Activated CD4-positive, CD25-positive, alpha-beta regulatory T cell treated with anti-CD3 and anti-CD28 coated beads, Interleukin-2, amount 50 U/mL, for 16 hours (primary cell): Measurements from ENCODE around the gene CLEC19A.
"Not testable (repeated sequence)": the region's sequence is repeated elsewhere in the genome, so short reads cannot be mapped to it uniquely, and the experiment has no call there.

Source experiments
- DNase-seq: peaks from one replicate; pipeline ENCODE4 v3.0.0-alpha.2; 2020; ENCODE audit warnings: low read depth, low spot score

The CLEC19A gene

DNA sequence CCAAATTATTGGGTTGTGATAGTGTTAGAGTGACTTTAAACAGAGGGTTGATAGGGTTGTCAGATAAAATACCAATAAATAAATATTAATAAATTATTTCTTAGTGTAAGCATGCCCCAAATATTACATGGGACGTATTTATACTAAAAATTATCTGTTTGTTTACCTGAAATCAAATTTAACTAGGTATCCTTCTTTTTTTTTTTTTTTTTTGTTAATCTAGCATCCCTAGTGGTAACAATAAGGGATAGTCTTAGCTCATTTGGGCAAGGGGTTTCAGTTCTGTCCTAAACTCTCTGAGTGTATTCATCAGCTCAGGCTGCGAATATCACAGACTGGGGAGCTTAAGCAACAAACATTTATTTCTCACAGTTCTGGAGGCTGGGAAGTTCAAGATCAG, 1.3 kb downstream of the CLEC19A start:
- DNase-seq, result no peak

GRCh38 chr16:19287241-19287640, 1.7 kb downstream of the CLEC19A start:
- DNase-seq, result no peak

GRCh38 chr16:19288872-19289799, 3.6 kb downstream of the CLEC19A start:
- DNase-seq, result no peak

GRCh38 chr16:19289811-19290485, 4.4 kb downstream of the CLEC19A start:
- DNase-seq, result no peak

- DNase-seq, result no peak
These were observed 5.3 kb downstream of the CLEC19A start for GRCh38 chr16:19290860-19291259.

DNA sequence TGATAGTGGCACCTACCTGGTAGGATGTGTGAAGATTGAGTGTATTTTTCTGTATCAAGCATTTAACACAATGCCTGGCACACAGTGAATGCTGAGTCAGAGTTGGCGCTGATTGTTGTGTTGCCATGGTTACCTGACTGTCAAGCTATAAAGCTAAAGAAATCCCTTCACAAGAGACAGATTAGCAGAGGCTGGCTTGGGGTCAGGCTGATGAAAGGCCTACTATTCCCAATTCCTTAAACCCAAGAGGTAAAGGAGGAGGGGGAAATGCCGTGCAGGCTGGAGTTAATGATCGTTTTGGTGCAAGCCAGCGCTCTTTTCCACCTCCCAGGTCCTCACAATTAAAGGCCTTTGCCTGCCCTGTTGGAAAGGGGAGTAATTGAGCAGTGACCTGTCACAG, 5.9 kb downstream of the CLEC19A start:
- no peak for DNase-seq

DNA sequence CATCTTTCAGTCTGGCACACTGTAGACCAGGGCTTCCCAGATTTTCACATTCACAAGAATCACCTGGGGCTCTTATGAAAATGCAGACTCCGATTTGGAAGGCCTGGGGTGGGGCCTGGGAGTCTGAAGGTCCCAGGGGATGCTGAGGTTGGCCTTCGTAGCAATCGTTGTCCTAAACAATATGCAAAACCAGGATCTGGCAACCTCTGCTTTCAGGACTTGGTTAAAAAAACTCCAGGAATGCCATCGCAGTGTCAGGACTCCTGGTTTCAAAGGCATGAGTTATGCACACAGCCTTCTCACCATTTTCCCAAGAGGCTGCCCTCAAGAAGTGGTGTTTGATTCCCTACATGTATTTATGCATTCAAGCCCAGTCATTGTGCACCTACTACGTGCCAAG, 6.7 kb downstream of the CLEC19A start:
- DNase-seq, result no peak

DNA sequence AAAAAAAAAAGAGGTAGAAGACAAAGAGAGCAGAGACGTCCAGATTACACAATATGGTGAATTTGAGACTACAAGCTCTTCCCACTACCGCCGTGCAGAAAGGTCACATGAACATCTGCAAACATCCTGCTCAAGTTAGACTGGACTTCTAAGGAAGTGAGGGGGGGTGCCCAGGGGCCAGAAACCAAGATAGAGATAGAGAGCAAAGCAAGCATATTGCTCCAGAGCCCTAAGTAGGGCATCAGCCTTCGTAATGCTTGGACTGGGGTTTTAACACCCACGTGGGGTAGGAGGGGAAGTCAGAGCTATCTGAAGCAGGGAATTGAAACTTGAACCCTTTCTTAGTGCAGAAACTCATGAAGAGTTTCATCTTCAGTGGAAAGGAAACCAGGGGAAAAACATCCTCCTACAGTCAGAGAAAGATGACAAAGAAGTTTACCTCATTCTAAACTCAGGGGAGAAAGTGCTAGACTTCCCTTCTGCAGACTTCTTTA, 8.7 kb downstream of the CLEC19A start:
- no peak for DNase-seq

- DNase-seq, result no peak
These were observed 9.9 kb downstream of the CLEC19A start for GRCh38 chr16:19295393-19295792.

- no peak for DNase-seq
These were observed 11.9 kb downstream of the CLEC19A start for GRCh38 chr16:19297454-19297853.

- DNase-seq, result no peak
These were observed 14.0 kb downstream of the CLEC19A start for GRCh38 chr16:19299565-19299964.

GRCh38 chr16:19301931-19302330, 16.4 kb downstream of the CLEC19A start:
- DNase-seq, result no peak

DNA sequence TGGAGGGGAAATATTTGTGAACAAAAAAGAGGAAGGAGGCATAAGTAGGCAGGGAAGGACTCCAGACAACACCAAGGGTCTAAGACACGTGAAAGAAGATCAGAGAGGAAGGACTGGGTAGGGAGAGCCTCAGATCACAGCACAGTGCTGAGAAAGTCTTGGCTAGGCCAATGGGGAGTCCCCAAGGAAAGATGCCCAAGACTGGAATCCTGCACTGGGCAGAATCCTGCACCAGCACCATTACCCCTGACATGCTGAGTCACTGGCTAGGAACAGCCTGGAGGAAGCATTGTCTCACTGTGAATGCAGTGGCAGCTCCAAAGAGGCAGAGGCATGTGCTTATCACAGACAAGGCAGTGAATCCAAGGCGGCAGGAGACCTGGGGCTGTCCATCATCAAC, 19.2 kb downstream of the CLEC19A start:
- DNase-seq, result no peak

DNA sequence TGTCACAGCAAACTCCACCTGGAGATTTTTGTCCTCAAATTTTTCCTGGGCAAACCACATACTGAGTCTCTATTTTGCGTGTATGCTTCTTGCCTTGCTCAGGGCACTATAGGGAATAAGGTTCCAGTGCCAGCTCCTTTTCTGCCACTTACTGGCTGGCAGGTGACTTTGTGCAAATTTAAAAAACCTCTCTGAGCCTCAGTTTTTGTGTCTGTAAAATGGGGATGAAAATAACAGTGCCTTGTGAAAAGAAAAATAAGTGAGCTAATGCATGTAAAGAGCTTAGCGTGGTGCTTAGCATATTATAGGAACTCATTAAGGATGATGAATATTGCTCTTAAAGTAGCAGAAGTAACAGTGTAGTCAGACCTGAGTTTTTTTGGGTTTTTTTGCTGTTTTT, 19.9 kb downstream of the CLEC19A start:
- no peak for DNase-seq

- DNase-seq, result no peak
These were observed 22.2 kb downstream of the CLEC19A start for GRCh38 chr16:19307587-19308241.

DNA sequence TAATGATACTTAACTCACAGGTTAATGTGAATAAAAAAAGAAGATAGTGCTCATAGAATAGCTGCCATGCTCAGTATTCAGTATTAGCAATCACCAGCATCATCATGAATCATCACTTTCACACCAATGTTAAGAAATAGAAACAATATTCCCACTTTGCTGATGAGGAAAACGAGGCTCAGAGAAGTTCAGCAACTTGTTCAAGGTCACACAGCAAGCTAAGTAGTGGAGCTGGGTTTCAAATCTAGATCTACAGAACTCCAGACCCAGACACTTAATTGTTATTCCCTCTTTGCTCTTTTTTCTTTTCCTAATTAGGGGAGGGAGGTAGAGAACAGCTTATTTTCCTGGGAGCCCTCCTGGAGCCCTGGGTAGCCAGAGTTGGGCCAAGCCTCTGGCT, 22.9 kb downstream of the CLEC19A start:
- no peak for DNase-seq

DNA sequence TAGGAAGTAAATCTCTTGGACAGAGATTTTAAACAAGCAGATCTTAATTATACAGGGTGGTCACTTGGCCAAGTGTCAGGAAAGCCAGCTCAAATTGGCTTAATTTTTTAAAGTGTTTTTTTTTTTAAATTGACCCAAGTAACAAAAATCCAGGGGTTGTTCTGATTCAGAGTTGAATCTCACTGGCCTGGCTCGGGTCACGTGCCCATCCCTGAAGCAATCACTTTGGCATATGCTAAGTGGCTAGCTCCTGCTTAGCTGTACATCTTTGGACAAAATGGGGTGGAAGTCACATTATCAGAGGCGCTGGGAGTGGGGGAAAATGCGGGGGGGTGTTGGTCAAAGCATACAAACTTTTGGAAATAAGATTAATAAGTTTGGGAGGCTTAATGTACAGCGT, 23.6 kb downstream of the CLEC19A start:
- DNase-seq, result no peak

GRCh38 chr16:19314718-19315425, 29.3 kb downstream of the CLEC19A start:
- no peak for DNase-seq

DNA sequence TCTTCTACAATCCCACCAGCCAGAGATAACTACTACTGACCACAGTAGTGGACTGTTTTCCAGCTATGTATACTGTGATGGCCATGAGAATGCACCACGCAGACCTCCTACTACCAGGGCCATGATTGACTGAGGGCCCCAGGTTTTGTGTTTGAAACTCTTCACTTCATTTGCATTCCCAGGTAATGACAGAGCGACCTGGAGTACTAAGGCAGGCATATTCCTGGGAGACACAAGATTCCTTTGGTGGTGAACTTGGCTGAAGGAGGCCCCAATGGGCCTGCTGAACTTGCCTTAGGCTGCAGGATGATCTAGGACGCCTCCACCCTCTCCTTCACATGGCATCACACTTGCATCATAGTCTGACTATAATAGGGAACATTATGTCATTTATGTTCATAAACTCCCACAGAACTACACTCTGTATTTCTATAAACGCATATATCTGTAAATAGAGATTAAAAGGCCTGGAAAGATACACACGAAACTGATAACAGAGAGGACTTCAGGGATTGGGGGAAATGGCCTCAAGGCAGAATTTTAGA, 30.4 kb downstream of the CLEC19A start:
- DNase-seq, result no peak

DNA sequence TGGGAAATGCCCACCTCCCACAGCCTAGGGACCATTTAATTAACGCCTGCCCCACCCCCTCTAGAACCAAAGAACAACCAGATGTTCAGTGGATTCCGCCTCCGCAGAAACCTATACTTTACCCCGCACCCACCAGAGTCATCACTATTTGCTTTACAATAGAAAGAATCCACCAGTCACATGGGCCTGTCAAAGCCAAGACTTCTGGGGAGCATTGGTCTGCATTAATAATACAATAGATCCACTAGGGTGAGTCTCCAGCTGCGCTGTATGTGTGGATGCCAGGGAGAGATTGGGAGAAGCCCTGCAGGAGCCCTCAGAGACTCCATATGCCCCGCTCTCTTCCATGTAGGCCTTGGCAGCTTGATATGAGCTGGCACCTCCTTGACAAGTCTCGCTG, 31.3 kb downstream of the CLEC19A start:
- DNase-seq, result no peak

- DNase-seq, result not testable (repeated sequence)
These were observed 35.7 kb downstream of the CLEC19A start for GRCh38 chr16:19321186-19321585.
